Activated CD8-positive, alpha-beta memory T cell treated with anti-CD3 and anti-CD28 coated beads, Interleukin-2, amount 50 U/mL, for 24 hours (primary cell): ENCODE results near the gene TBL2.
"Not testable (repeated sequence)": the region's sequence is repeated elsewhere in the genome, so short reads cannot be mapped to it uniquely, and the experiment has no call there.

ENCODE experiments used
- DNase-seq: peaks from one replicate; pipeline ENCODE4 v3.0.0-alpha.2; 2020; ENCODE audit errors: extremely low read depth

Gene TBL2

GRCh38 chr7:73606801-73607691, 28.7 kb upstream of the TBL2 start:
- DNase-seq, result peak; percentile 15

- no peak for DNase-seq
Observed at GRCh38 chr7:73605601-73606220, 27.3 kb upstream of the TBL2 start.

GRCh38 chr7:73602721-73603651, 24.6 kb upstream of the TBL2 start:
- no peak for DNase-seq

GRCh38 chr7:73599916-73600315, 21.5 kb upstream of the TBL2 start:
- DNase-seq, result no peak

GRCh38 chr7:73599151-73599882, 20.9 kb upstream of the TBL2 start:
- no peak for DNase-seq

DNA sequence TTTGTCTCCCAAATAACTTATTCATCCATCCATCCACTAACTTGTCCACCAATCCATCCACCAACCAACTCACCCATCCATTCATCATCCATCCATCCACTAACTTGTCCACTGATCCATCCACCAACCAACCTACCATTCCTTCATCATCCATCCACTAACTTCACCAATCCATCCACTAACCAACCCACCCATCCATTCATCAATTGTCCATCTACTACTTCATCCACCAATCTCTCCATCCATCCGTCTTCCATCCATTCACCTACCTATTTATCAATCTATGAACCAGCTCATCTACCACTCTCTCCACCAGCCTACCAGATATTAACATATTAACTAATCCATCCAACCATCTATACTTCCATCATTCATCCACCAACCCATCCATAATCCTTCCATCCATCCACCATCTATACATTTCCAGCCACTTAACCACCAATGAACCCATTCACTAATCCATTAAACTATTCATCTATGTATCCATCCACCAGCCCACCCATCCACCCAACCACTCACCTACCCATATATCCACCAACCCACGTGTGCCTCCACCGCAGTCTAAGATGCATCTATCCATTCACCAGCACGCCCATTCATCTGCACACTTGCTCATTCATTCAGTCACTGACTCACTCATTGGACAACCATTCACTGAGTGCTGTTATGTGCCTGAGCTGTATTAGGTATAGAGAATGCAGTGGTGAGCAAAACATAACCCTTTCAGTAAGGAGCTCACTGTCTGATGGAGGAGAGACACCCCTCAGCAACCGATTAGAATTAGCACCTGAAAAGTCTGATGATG, 19.8 kb upstream of the TBL2 start:
- DNase-seq, result no peak

DNA sequence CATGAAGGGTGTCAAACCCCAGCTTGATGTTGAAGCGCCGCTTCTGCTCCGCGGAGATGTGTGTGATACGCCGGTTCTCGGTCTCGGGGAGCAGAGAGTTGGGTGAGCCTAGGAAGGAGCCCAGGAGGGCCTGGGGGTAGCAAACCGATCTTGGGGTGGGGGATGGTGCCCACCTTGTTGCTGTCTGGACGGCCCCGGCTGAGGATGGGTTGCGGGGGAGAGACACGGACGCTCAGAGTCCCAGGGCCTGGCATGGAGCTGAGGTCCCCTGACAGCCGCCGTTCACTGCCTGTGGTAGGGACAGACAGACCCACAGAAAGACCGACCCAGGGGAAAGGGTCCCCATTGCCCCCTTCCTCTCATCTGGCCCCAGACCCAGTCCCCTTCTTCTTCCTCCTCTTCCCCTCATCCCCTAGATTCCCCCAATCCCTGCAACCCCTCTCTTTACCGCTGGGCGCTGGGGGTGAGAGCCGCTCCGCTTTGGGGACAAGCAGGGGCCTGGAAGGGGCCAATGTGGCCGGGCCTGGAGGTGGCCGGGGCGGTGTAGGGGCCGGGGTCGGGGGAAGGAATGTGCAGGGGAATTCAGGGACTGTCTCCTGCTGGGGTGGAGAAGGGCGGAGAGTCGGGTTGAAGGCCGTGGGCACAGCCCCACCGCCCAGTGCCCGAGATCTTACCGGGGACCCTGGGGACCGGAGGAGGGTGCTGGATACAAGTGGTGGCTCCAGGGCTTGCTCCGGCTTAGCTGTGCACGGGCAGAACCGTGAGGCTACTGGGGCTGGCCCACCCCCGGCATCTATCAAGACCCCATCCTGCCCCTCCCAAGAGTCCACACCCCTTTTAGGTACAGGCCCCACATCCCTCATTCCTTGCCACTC, 18.0 kb upstream of the TBL2 start:
- no peak for DNase-seq

DNA sequence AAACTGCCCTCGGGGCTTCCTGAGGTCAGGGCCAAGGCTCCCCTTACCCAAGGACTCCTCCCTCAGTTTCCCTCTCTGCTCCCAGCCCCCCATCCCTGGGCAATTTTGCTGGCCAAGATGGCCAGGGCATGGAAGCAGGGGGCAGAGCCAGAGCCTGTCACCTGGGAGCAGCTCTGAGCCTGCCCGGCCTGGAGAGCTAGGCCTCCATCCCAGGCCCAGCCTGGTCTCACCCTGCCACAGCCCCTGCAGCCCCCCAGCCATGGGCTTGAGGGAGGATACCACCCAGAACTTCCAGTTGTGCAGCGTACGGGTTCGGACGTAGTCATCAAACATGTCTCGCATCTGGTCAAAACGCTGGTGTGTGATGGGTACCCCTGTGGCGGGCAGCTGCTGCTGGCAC, 17.0 kb upstream of the TBL2 start:
- no peak for DNase-seq

DNA sequence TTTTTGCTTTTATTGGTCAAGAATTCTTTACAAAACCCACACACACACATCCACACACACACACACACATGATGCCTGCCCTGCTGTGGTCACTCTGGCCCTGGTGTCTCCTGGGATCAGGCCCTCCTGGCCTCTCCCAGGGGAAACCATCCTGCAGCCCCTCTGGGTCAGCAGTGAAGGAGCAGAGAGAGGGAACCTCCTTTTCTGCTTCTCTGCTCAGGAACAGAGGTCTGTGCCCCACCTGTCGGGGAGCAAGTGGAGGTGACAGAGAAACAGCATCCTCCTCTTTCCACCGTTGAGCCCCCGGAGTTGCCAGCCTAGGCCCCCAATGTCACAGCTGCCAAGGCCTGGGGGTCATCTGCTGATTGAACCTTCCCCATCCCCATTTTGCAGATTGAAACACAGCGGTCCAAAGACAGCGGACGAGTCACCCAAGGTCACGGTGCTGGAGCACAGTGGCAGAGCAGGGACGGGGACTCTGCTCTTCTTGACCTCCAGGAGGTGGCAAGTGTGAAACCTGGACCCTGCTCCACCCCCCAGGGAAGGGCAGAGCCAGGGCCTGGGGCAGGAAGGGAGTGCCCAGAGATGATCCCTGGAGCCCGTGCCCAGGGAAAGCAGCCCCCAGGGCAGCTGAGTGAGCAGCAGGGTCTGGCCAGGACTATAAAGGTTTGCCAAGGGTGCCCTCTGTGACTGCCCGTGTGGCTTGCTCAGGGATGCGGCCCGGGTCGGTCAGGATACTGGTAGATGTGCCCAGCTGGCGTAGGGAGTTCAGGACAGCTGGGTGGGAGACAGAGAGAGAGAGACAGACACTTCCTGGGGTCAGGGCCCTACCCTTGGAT, 15.0 kb upstream of the TBL2 start:
- DNase-seq, result no peak

- no peak for DNase-seq
Observed at GRCh38 chr7:73586911-73587310, 8.5 kb upstream of the TBL2 start.

- DNase-seq, result no peak
Observed at GRCh38 chr7:73585196-73585595, 6.8 kb upstream of the TBL2 start.

GRCh38 chr7:73582664-73583202, 4.4 kb upstream of the TBL2 start:
- DNase-seq, result no peak

DNA sequence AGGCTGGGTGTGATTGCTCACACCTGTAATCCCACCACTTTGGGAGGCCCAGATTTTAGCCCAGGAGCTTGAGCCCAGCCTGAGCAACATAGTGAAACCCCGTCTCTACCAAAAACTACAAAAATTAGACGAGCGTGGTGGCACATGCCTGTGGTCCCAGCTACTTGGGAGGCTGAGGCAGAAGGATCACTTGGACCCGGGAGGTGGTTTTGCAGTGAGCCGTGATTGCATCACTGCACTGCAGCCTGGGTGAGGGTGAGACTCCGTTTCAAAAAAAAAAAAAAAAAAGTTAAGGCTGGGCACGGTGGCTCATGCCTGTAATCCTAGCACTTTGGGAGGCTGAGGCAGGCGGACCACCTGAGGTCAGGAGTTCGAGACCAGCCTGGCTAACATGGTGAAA, 2.6 kb upstream of the TBL2 start:
- DNase-seq, result not testable (repeated sequence)

- no peak for DNase-seq
Observed at GRCh38 chr7:73577627-73578341, 595 bp downstream of the TBL2 start.

DNA sequence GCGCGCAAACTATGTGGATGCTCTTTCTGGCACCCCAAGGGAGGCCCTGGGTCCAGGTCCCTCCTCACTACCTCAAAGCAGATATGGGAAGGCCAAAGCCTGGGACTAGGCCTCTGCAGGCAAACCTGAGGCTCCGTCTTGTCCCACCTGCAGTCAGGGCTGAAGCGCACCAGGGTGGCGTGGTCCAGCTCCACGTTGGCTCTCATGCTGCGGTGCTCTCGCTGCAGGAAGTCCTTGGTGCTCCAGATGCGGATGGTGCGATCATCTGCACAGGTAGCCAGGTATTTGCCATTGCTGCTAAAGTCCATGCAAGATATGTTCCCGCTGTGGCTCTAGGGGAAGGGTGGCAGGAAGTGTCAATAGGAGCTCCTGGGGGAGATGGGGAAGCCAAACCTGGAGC, 4.6 kb downstream of the TBL2 start:
- no peak for DNase-seq

GRCh38 chr7:73573276-73573675, 5.1 kb downstream of the TBL2 start:
- DNase-seq, result no peak

DNA sequence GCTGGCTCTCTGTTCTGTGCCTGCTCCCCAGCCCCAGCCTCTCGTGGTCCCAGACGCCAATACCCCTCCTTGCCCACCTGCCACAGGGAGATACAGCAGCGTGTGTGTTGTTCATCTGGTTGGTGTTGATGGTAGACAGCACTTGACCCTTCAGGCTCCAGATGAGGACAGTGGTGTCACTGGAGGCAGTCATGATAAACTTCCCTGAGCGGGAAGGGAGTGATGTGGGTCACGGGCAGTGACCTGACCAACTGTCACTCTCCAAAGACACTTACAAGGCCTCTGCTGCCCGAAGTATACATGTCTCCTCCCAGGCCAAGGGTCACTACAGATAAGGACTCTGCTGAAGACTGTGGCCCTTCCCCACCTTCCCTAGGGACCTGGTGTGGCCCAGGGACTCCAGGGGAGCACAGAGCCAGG, 5.6 kb downstream of the TBL2 start:
- no peak for DNase-seq

- no peak for DNase-seq
Observed at GRCh38 chr7:73570977-73571376, 7.4 kb downstream of the TBL2 start.
